Measurements from ENCODE around the gene STX19.
A peak's percentile ranks its signal among the peaks of the same experiment; 100 is the strongest.

STX19 gene

GRCh38 chr3:93994056-93994455 is 34.3 kb downstream of the STX19 start:
- Histone ChIP-seq H3K4me1 (ENCODE audit: insufficient read depth, low read length) (no peaks in the 10 kb centered on the region), H3K9me3 (ENCODE audit: insufficient read depth, low read depth, low read length) (no peaks in the 10 kb centered on the region), H3K27ac (ENCODE audit: low read depth, low read length) (no peak overlapping the region), H3K9ac (ENCODE audit: low read depth, low read length) (no peak overlapping the region), H3K27me3 (ENCODE audit: insufficient read depth, low read length) (no peaks in the 10 kb centered on the region), H3K36me3 (ENCODE audit: insufficient read depth, low read length) (no peaks in the 10 kb centered on the region), H3K4me3 (ENCODE audit: low read length) (no peak overlapping the region)
- whole genome bisulfite sequencing: 89% methylated on average over 2 of the region's 3 CpGs

GRCh38 chr3:93992207-93992606 is 36.2 kb downstream of the STX19 start:
- no peak overlapping the region for H3K27ac ChIP-seq (ENCODE audit: low read depth, low read length)
- H3K9ac ChIP-seq (ENCODE audit: low read depth, low read length): no peak overlapping the region
- H3K4me3 ChIP-seq (ENCODE audit: low read length): no peak overlapping the region
- H3K9me3 ChIP-seq (ENCODE audit: insufficient read depth, low read depth, low read length): no peaks in the 10 kb centered on the region
- H3K4me1 ChIP-seq (ENCODE audit: insufficient read depth, low read length): no peaks in the 10 kb centered on the region
- no peaks in the 10 kb centered on the region for H3K27me3 ChIP-seq (ENCODE audit: insufficient read depth, low read length)
- no peaks in the 10 kb centered on the region for H3K36me3 ChIP-seq (ENCODE audit: insufficient read depth, low read length)
- 93% methylated on average over 3 of the region's 3 CpGs for WGBS

DNA sequence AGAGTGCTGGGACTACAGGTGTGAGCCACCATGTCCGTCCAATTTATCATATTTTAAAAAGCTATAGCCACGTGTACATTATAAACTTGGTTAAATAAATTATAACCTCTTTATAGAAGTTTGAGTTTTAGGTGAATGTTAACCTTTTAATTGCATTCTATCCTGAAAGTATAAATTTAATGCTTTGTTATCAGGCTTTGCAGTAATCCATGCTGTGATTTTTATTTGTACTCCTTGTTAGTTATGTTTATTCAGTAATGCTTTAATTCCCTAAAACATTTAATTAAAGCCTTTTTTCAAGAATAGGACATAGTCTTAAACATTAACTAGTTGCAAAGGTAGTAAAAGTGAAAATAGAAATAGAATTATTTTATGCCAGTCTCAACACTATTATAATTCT is 36.8 kb downstream of the STX19 start:
- H3K9me3 ChIP-seq (ENCODE audit: insufficient read depth, low read depth, low read length): no peaks in the 10 kb centered on the region
- H3K36me3 ChIP-seq (ENCODE audit: insufficient read depth, low read length): no peaks in the 10 kb centered on the region
- H3K4me3 ChIP-seq (ENCODE audit: low read length): no peak overlapping the region
- H3K9ac ChIP-seq (ENCODE audit: low read depth, low read length): no peak overlapping the region
- no peaks in the 10 kb centered on the region for H3K4me1 ChIP-seq (ENCODE audit: insufficient read depth, low read length)
- WGBS: 91% methylated on average over 1 of the region's 2 CpGs
- no peaks in the 10 kb centered on the region for H3K27me3 ChIP-seq (ENCODE audit: insufficient read depth, low read length)
- no peak overlapping the region for H3K27ac ChIP-seq (ENCODE audit: low read depth, low read length)

- WGBS: 88% methylated on average over 3 of the region's 3 CpGs
- Histone ChIP-seq H3K36me3 (ENCODE audit: insufficient read depth, low read length) (no peaks in the 10 kb centered on the region), H3K27me3 (ENCODE audit: insufficient read depth, low read length) (no peaks in the 10 kb centered on the region)
Observed at GRCh38 chr3:93989241-93989640, 39.2 kb downstream of the STX19 start.

DNA sequence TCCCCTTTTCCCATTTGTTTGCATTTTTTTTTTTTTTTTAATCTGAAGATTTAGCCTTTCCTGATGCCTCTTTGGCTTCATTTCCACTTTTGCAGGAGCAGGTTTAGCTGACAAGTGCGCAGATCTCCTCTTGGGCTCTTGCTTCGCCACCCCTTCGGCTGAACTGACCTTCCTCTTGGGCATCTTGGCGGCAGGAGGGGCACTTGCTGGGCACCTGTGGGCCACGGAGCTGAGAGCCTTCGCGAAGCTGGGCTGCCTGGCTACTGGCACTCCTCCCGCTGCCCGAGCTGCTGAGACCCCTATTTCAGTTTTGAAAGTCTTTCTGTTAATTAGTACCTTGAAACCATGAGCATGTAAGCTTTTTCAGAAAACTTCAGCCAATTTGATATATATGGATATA is 39.6 kb downstream of the STX19 start:
- Histone ChIP-seq H3K4me1 (ENCODE audit: insufficient read depth, low read length) (no peaks in the 10 kb centered on the region), H3K27me3 (ENCODE audit: insufficient read depth, low read length) (no peaks in the 10 kb centered on the region), H3K4me3 (ENCODE audit: low read length) (no peak overlapping the region), H3K9ac (ENCODE audit: low read depth, low read length) (no peak overlapping the region), H3K36me3 (ENCODE audit: insufficient read depth, low read length) (no peaks in the 10 kb centered on the region), H3K9me3 (ENCODE audit: insufficient read depth, low read depth, low read length) (no peaks in the 10 kb centered on the region), H3K27ac (ENCODE audit: low read depth, low read length) (no peak overlapping the region)
- 96% methylated on average over 9 of the region's 9 CpGs for WGBS

More at GRCh38 chr3:93989241-93989640, 39.2 kb downstream of the STX19 start:
- Histone ChIP-seq H3K9me3 (ENCODE audit: insufficient read depth, low read depth, low read length) (no peaks in the 10 kb centered on the region), H3K4me3 (ENCODE audit: low read length) (no peak overlapping the region), H3K4me1 (ENCODE audit: insufficient read depth, low read length) (no peaks in the 10 kb centered on the region), H3K27ac (ENCODE audit: low read depth, low read length) (no peak overlapping the region), H3K9ac (ENCODE audit: low read depth, low read length) (no peak overlapping the region)

- H3K9me3 ChIP-seq (ENCODE audit: insufficient read depth, low read depth, low read length): no peaks in the 10 kb centered on the region
- H3K4me1 ChIP-seq (ENCODE audit: insufficient read depth, low read length): no peaks in the 10 kb centered on the region
- no peak overlapping the region for H3K9ac ChIP-seq (ENCODE audit: low read depth, low read length)
- no peaks in the 10 kb centered on the region for H3K27me3 ChIP-seq (ENCODE audit: insufficient read depth, low read length)
- H3K27ac ChIP-seq (ENCODE audit: low read depth, low read length): no peak overlapping the region
- H3K4me3 ChIP-seq (ENCODE audit: low read length): no peak overlapping the region
- H3K36me3 ChIP-seq (ENCODE audit: insufficient read depth, low read length): no peaks in the 10 kb centered on the region
Observed at GRCh38 chr3:93988283-93988682, 40.1 kb downstream of the STX19 start.

- Histone ChIP-seq H3K9ac (ENCODE audit: low read depth, low read length) (no peak overlapping the region), H3K4me3 (ENCODE audit: low read length) (no peak overlapping the region), H3K9me3 (ENCODE audit: insufficient read depth, low read depth, low read length) (no peaks in the 10 kb centered on the region), H3K36me3 (ENCODE audit: insufficient read depth, low read length) (no peaks in the 10 kb centered on the region), H3K27me3 (ENCODE audit: insufficient read depth, low read length) (no peaks in the 10 kb centered on the region), H3K27ac (ENCODE audit: low read depth, low read length) (no peak overlapping the region), H3K4me1 (ENCODE audit: insufficient read depth, low read length) (peaks cover 5% of the 10 kb centered on the region; the same call in 1 of the 2 replicates)
- 95% methylated on average over 4 of the region's 5 CpGs for WGBS
Observed at GRCh38 chr3:93984618-93985017, 43.8 kb downstream of the STX19 start.

GRCh38 chr3:93983408-93983807 is 45.0 kb downstream of the STX19 start:
- 94% methylated on average over 3 of the region's 3 CpGs for WGBS
- H3K9me3 ChIP-seq (ENCODE audit: insufficient read depth, low read depth, low read length): no peaks in the 10 kb centered on the region
- H3K4me3 ChIP-seq (ENCODE audit: low read length): no peak overlapping the region
- H3K27me3 ChIP-seq (ENCODE audit: insufficient read depth, low read length): no peaks in the 10 kb centered on the region
- H3K4me1 ChIP-seq (ENCODE audit: insufficient read depth, low read length): peaks cover 5% of the 10 kb centered on the region; the same call in 1 of the 2 replicates
- no peaks in the 10 kb centered on the region for H3K36me3 ChIP-seq (ENCODE audit: insufficient read depth, low read length)
- H3K9ac ChIP-seq (ENCODE audit: low read depth, low read length): no peak overlapping the region
- no peak overlapping the region for H3K27ac ChIP-seq (ENCODE audit: low read depth, low read length)

- Histone ChIP-seq H3K27me3 (ENCODE audit: insufficient read depth, low read length) (no peaks in the 10 kb centered on the region), H3K27ac (ENCODE audit: low read depth, low read length) (no peak overlapping the region), H3K9me3 (ENCODE audit: insufficient read depth, low read depth, low read length) (no peaks in the 10 kb centered on the region), H3K36me3 (ENCODE audit: insufficient read depth, low read length) (no peaks in the 10 kb centered on the region), H3K4me3 (ENCODE audit: low read length) (no peak overlapping the region), H3K4me1 (ENCODE audit: insufficient read depth, low read length) (peaks cover 5% of the 10 kb centered on the region; the same call in 1 of the 2 replicates), H3K9ac (ENCODE audit: low read depth, low read length) (no peak overlapping the region)
- 93% methylated on average over 13 of the region's 13 CpGs for WGBS
Observed at GRCh38 chr3:93981649-93982048, 46.7 kb downstream of the STX19 start.

GRCh38 chr3:93979850-93980676 is 48.3 kb downstream of the STX19 start, which contains the start of gene ARL13B:
Gene ARL13B, plus strand, starts transcription at chr3:93980155. Its CDS starts 269 bp downstream, at chr3:93980424.
- Histone ChIP-seq H3K27me3 (ENCODE audit: insufficient read depth, low read length) (no peaks in the 10 kb centered on the region; the same call in 1 of the 2 replicates), H3K36me3 (ENCODE audit: insufficient read depth, low read length) (no peaks in the 10 kb centered on the region), H3K4me3 (ENCODE audit: low read length) (peak within 1 kb of the TSS; percentile 75), H3K27ac (ENCODE audit: low read depth, low read length) (peak within 1 kb of the TSS; percentile 77), H3K9ac (ENCODE audit: low read depth, low read length) (peak within 1 kb of the TSS; percentile 72; the same call in 1 of the 2 replicates), H3K4me1 (ENCODE audit: insufficient read depth, low read length) (peaks cover 5% of the 10 kb centered on the region; the same call in 1 of the 2 replicates), H3K9me3 (ENCODE audit: insufficient read depth, low read depth, low read length) (no peaks in the 10 kb centered on the region)
- under 1% methylated on average over 66 of the region's 66 CpGs for WGBS

- H3K4me3 ChIP-seq (ENCODE audit: low read length): peak within 1 kb of the TSS; percentile 79
- H3K9me3 ChIP-seq (ENCODE audit: insufficient read depth, low read depth, low read length): no peaks in the 10 kb centered on the region
- no peaks in the 10 kb centered on the region for H3K36me3 ChIP-seq (ENCODE audit: insufficient read depth, low read length)
- peaks cover 7% of the 10 kb centered on the region; the same call in 1 of the 2 replicates for H3K4me1 ChIP-seq (ENCODE audit: insufficient read depth, low read length)
- H3K27ac ChIP-seq (ENCODE audit: low read depth, low read length): peak within 1 kb of the TSS; percentile 32; the same call in 1 of the 2 replicates
- H3K9ac ChIP-seq (ENCODE audit: low read depth, low read length): peak within 1 kb of the TSS; percentile 65
- WGBS: 6% methylated on average over 53 of the region's 53 CpGs
- peaks cover 21% of the 10 kb centered on the region for H3K27me3 ChIP-seq (ENCODE audit: insufficient read depth, low read length)
Observed at GRCh38 chr3:93973131-93974126, 55.0 kb downstream of the STX19 start, which contains the start of gene PROS1. Gene PROS1, minus strand, starts transcription at chr3:93973896. Its CDS starts 147 bp downstream, at chr3:93973749.
